SU-DHL-6 (cell line): ENCODE data around the gene GNAS.

Experiments
- EZH2phosphoT487 ChIP-seq: fragments of 200-600 bp; sonication (generic), shearing (Covaris generic); conservative IDR thresholded peaks from 2 replicates; pipeline ENCODE4 v1.6.1; 2018; ENCODE audit warnings: mild to moderate bottlenecking, antibody characterized with exemption, low read length, moderate library complexity, mixed read lengths
- TF ChIP-seq, protein P1 (sequence below): fragments of 200-600 bp; sonication (generic); IDR thresholded peaks from one replicate; pipeline ENCODE4 v1.5.1; 2017; ENCODE audit warnings: antibody characterized with exemption, mild to moderate bottlenecking, low read length, moderate library complexity; ENCODE audit not compliant: insufficient read depth, poor library complexity, severe bottlenecking

DNA sequence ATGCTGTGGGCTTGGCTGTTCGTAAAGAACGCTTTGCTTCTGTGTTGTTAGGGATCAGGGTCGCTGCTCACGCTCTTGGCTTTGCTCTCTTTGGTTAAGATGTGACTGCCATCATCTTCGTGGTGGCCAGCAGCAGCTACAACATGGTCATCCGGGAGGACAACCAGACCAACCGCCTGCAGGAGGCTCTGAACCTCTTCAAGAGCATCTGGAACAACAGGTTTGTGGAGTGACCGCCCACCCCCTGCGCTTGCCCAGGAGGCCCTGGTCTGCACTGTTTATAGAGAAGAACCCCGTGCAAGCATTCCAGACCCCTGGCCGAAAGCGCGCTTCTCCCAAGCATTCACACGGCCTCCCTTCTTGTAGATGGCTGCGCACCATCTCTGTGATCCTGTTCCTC is 57.1 kb downstream of the GNAS start:
- TF ChIP-seq, protein P1, sequence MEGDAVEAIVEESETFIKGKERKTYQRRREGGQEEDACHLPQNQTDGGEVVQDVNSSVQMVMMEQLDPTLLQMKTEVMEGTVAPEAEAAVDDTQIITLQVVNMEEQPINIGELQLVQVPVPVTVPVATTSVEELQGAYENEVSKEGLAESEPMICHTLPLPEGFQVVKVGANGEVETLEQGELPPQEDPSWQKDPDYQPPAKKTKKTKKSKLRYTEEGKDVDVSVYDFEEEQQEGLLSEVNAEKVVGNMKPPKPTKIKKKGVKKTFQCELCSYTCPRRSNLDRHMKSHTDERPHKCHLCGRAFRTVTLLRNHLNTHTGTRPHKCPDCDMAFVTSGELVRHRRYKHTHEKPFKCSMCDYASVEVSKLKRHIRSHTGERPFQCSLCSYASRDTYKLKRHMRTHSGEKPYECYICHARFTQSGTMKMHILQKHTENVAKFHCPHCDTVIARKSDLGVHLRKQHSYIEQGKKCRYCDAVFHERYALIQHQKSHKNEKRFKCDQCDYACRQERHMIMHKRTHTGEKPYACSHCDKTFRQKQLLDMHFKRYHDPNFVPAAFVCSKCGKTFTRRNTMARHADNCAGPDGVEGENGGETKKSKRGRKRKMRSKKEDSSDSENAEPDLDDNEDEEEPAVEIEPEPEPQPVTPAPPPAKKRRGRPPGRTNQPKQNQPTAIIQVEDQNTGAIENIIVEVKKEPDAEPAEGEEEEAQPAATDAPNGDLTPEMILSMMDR = no peak
- no peak for TF ChIP-seq EZH2phosphoT487
